NCI-H82 treated with DMSO at 0.1 percent for 48 hours (cell line): Measurements from ENCODE around the gene CTTN.
"Not testable (repeated sequence)": the region's sequence is repeated elsewhere in the genome, so short reads cannot be mapped to it uniquely, and the experiment has no call there.

Experiments used
- DNase-seq: peaks from one replicate; lab custom pipeline; 2025; ENCODE audit not compliant: unreplicated experiment; lab: John Stamatoyannopoulos, UW

CTTN gene

GRCh38 chr11:70445605-70446004 is 47.3 kb downstream of the CTTN start:
- no peak for DNase-seq

DNA sequence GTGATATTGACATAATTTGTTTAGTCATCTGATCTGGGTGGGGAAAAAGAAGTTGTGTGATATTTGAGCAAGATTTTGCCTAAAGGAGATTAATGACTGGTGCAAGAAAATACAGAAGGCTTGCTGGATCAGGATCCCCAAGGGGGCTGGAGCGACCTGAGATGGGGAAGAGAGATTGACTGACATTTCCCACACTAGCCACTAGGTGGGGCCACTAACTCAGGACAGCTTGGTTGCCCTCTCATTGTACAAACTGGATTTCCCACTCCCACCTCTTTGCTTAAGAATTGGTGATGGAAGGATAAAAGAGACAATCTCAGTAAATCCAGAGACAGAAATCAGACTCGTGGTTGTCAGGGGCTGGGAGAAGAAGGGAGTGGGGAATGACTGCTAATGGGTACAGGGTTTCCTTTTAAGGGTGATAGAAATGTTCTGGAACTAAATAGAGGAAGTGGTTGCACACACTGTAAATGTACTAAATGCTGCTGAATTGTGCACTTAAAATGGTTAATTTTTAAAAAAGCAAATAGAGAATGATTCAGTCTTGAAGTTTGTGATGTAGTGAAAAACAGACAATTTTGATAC is 50.7 kb downstream of the CTTN start:
- no peak for DNase-seq

GRCh38 chr11:70454197-70454767 is 56.0 kb downstream of the CTTN start:
- no peak for DNase-seq

GRCh38 chr11:70454811-70455210 is 56.5 kb downstream of the CTTN start:
- not testable (repeated sequence) for DNase-seq

DNA sequence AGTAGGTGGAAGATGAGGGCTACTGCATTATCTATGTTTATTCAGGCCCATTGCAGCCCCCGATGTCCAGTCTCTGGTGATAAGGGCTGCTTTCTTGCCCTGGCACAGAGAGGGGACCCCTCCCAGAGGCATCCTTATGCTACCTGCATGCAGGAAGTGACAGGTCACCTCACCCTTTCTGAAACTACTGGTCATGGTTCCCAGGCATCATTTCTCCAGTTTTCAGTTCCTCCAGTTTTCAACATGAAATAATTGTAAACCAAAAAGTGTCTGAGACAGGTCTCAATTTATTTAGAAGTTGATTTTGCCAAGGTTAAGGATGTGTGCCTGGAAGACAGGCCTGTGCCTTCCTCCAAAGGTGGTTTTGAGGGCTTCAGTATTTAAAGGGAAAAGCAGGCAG is 57.0 kb downstream of the CTTN start:
- DNase-seq = no peak

DNA sequence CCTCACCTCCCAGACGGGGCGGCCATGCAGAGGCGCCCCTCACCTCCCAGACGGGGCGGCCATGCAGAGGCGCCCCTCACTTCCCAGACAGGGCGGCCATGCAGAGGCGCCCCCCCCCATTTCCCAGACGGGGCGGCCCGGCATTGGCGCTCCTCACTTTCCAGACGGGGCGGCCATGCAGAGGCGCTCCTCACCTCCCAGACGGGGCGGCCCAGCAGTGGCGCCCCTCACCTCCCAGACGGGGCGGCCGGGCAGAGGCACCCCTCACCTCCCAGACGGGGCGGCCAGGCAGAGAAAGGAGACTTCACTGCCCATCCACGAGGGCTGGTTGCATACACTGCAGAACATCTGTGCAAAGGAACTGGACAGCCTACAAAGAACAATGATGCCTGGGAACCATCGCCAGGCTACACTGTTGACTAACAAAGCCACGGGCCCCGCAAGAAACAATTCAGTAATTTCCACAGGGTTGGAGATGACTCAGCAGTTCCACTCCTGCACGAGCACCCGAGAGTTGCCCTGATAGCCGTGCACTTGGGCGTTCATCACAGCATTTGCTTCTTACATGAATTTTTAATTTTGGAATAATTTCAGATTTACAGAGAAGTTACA is 58.7 kb downstream of the CTTN start:
- no peak for DNase-seq

DNA sequence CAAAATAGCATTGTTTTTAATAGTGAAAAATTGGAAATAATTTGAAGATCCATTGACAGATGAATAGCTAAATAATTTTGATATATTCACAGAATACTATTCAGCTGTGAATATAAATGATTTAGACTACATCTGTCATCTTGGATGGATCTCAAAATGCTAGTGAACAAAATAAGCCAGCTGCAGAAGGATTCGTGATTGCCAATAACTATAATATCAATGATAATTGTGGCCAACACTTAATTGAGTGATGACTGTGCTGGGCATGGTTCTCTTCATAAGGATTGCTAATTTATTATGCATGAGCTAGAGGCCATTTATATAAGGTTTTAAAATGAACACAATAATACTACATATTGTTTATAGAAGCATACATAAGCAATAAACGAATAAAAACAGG is 60.4 kb downstream of the CTTN start:
- DNase-seq = no peak

DNA sequence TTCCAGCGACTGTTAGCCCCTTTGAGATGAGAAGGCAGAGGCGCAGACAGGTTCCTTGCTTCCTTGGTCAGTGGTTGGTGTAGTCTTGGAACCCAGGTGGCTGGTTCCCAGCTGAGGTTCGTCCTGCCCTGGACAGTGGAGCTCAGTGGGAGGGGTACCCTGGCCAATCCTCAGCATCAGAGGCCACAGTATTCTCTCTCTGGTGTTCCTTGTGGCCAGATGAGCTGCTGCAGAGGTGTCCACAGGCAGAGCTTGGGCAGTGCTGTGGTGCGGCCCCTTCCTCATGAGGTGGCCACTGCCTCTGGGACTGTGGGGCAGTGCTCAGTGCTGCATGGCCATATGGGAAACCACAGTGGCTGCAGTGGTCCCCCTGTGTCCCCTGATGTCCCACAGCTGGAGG is 61.8 kb downstream of the CTTN start:
- DNase-seq = no peak

DNA sequence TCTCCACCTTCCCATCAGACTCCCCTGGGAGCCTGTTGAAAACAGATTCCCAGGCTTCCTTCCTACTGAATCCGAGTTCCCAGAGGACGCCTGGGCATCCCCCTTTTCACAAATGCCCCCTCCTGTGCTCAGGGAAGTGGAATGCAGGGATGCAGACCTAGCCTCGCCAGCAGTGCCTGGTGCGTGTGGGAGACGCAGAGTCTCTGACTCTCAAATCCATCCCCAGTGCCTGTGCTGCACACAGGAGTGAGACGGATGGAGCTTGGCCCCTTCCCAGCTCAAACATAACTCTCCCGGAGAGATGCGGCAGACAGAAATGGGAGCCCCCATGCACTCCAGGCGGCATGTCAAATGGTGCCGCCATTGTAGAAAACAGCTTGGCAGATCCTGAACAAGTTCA is 62.6 kb downstream of the CTTN start:
- DNase-seq = no peak

DNA sequence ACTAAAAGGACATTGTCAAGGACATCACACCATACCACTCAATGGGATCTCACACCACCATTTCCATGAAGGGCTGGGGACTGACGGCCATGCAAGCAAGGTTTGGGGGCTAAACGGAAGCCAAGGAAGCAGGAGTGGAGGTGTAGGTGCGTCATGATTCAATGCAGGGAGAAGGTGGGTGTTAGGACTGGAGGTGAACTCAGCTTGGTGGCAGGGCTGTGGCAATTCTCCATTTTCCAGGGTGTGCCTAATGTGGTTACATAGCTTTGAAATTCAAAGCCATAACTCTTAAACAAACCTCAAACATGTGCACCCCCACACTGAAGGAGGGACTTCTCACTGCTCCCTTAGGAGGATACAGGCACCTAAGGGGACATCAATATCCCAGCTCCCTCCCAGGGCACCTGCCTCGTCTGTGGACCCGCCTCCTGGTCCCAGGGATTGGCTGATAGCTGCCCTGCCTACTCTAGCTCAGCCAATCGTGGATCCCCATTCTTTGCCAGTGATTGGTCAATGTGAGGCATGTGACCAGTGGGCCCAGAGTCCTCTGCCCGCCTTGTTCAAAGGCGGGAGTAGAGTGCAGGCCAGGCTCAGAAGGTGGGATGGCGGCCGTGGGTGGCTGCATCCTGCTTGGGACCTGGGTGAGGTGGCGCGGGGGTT is 64.6 kb downstream of the CTTN start:
- DNase-seq = no peak

DNA sequence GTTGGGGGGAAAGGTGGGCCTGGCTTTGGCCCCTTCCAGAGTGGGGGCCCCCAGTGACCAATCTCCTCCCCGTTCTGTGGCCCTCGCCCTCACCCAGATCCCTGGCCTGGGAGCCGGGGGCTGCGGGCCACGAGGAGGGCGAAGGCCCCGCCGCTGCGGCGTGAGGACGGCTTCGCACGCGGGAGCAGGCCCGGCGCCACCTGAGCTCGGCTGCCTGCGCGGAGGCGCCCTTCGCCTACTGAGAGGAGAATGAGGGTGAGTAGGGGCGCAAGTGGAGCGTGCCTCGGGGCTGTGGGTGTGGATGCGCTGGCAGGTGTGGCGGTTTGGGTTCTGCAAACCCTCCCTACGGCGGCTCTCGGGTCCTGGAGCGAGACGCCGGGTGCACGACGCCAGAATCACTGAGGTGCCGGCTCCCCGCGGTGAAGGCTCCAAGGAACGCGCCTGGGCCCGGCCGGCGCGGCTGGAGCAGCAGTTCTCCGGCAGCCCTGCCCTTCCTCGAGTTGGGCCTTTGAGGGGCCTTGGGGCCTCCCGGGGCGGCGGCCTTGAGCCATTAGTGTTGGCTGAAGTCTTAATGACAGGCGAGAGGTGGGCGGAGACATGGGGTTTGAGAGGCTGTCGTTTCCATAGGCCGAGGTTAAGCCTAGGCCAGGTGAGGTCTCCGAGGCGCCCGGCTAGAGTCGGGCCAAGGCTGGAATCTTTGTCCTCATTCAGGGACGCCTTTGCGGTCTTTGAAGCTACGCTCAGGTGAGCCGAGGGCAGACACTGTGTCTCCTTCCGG is 65.3 kb downstream of the CTTN start:
- no peak for DNase-seq

DNA sequence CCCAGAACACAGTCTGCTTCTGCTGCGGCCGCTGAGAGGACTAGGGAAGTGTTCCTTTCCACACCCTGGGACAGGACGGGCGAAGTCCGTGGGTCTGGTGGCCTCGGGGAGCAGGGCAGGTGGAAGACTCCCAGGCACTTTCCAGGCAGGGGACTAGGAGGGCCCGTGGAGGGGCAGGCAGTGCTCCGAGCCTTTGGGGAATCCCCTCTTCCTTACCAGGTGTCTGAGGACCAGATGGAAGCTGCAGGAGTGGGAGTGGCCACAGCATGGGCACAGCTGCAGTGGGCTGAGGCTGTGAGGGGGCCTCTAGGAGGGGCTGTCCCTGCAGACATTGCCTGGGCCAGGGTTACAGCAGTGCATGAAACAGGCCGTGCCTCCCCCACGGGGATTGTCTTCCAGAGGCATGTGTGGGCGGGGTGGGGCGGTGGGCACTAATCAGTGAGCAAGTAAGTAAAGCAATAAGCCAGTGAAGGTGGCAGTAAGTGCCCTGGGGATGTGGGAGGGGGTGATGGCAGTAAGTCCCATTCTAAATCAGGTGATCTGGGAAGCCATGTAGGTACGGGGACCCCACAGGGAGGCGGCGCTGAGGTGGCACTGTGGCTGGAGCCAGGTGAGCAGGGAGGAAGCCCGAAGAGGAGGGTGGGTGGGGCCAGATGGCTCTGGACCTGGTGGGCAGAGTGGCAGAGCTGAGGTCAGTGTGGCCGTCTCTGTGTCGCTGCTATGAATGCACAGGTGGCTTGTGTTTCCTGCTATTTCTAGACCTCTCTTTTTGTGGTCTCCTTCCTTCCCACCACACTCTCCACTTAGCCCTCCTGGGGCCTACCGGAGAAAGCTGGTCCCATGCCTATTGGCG is 66.4 kb downstream of the CTTN start:
- no peak for DNase-seq

- no peak for DNase-seq
Measured at GRCh38 chr11:70466154-70466553, 67.8 kb downstream of the CTTN start.

GRCh38 chr11:70466596-70466995 is 68.3 kb downstream of the CTTN start:
- DNase-seq = no peak

GRCh38 chr11:70467201-70468085 is 69.1 kb downstream of the CTTN start:
- no peak for DNase-seq

GRCh38 chr11:70468256-70469195 is 70.2 kb downstream of the CTTN start:
- DNase-seq = no peak

GRCh38 chr11:70470127-70470526 is 71.8 kb downstream of the CTTN start:
- DNase-seq = no peak

GRCh38 chr11:70471254-70471653 is 72.9 kb downstream of the CTTN start:
- DNase-seq = no peak

DNA sequence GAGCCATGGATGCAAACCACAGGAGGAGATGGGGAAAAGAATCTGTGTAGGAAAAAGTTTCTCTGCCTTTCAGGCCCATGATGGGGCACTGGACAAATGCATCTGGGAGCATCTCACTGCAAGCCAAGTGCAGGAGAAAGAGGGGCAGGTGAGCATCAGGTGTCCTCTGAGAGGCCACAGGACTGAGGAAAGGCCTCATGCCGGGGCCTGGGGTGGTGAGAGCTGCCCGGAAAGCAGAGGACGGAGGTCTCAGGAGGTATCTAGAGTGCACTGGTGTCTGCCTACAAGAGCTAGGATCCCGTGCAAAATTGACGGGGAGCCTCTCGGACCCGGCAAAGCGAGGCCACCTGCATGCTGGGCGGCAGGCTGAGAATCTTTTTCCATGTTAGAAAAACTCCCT is 73.9 kb downstream of the CTTN start:
- no peak for DNase-seq
